Peyer's patch (tissue), 4 donors: ENCODE results near the gene CAP2. TPM values are rescaled to one million over a fixed set of nuclear protein-coding genes. Genes with fewer than 3 reads are reported as not detected.

Experiments used
- DNase-seq, 3 donors: peaks; one replicate each; pipeline ENCODE4 v3.0.0-alpha.2; 2017 to 2019
- H3K27ac ChIP-seq, 4 donors: fragments of 200-600 bp; sonication (generic); one replicate each; pipeline ENCODE4 v1.5.1; 2016 to 2019
- H3K27me3 ChIP-seq, 2 donors: fragments of 200-600 bp; sonication (generic); one replicate each; pipeline ENCODE4 v1.5.1; 2019
- H3K36me3 ChIP-seq, 3 donors: fragments of 200-600 bp; sonication (generic); one replicate each; pipeline ENCODE4 v1.5.1; 2016 to 2019
- H3K4me1 ChIP-seq, 4 donors: fragments of 200-600 bp; sonication (generic); one replicate each; pipeline ENCODE4 v1.5.1; 2016 to 2019
- H3K4me3 ChIP-seq, 4 donors: fragments of 200-600 bp; sonication (generic); 1 replicate in 3 of 4; 2 replicates in 1 of 4; pipeline ENCODE4 v1.5.1; 2016 to 2019; ENCODE audit warnings: mild to moderate bottlenecking in 1 of 4
- H3K9me3 ChIP-seq, 4 donors: fragments of 200-600 bp; sonication (generic); one replicate each; pipeline ENCODE4 v1.5.1; 2016 to 2019; ENCODE audit warnings: mild to moderate bottlenecking in 1 of 4
- CTCF ChIP-seq, 6 experiments: fragments of 450-650 bp in 4 of 6; fragments of 200-600 bp in 2 of 6; sonication (generic) in 1 of 6; IDR thresholded peaks; one replicate each; pipeline ENCODE4 v1.5.1; 2017 to 2019; ENCODE audit warnings: antibody characterized with exemption in 6 of 6, mild to moderate bottlenecking in 3 of 6, moderate library complexity in 1 of 6
- POLR2A ChIP-seq, 2 donors: fragments of 450-650 bp; IDR thresholded peaks; one replicate each; pipeline ENCODE4 v1.5.1; 2017; ENCODE audit warnings: antibody characterized with exemption in 2 of 2, mild to moderate bottlenecking in 2 of 2, moderate library complexity in 2 of 2
- total RNA-seq, 4 donors: library from RNA; depleted of rRNA; stranded (reverse); fragments of >200 nt; gene quantifications; one replicate each; pipeline ENCODE4 v1.1.0, GENCODE V29; 2016

The CAP2 gene
- total RNA-seq, 4 donors from 2014 or later: 1.7 to 3.2 (median 2.4) TPM

GRCh38 chr6:17482711-17483110, 89.3 kb downstream of the CAP2 start:
- Histone ChIP-seq H3K4me3 (no peak overlapping the region), H3K9me3 (no peaks in the 10 kb centered on the region), H3K27me3 (no peaks in the 10 kb centered on the region), H3K36me3 (no peaks in the 10 kb centered on the region), H3K27ac (no peak overlapping the region), H3K4me1 (no peaks in the 10 kb centered on the region)
- TF ChIP-seq CTCF (IDR thresholded peaks at IDR 0.05): no peak
- TF ChIP-seq POLR2A (IDR thresholded peaks at IDR 0.05): no peak
- DNase-seq: no peak

GRCh38 chr6:17483391-17484016, 90.1 kb downstream of the CAP2 start:
- H3K36me3 ChIP-seq: no peaks in the 10 kb centered on the region
- no peak for TF ChIP-seq CTCF (IDR thresholded peaks at IDR 0.05)
- no peaks in the 10 kb centered on the region for H3K4me1 ChIP-seq
- no peaks in the 10 kb centered on the region for H3K27me3 ChIP-seq
- no peaks in the 10 kb centered on the region for H3K9me3 ChIP-seq
- no peak for DNase-seq
- H3K4me3 ChIP-seq: no peak overlapping the region
- no peak overlapping the region for H3K27ac ChIP-seq

- TF ChIP-seq CTCF (IDR thresholded peaks at IDR 0.05) (no peak), POLR2A (IDR thresholded peaks at IDR 0.05) (no peak)
- DNase-seq: no peak
- H3K27me3 ChIP-seq: no peaks in the 10 kb centered on the region
Measured at GRCh38 chr6:17484201-17484849, 90.9 kb downstream of the CAP2 start.

GRCh38 chr6:17485181-17485580, 91.8 kb downstream of the CAP2 start:
- no peaks in the 10 kb centered on the region for H3K36me3 ChIP-seq
- H3K27ac ChIP-seq: no peak overlapping the region
- no peaks in the 10 kb centered on the region for H3K4me1 ChIP-seq
- H3K4me3 ChIP-seq: no peak overlapping the region
- TF ChIP-seq POLR2A (IDR thresholded peaks at IDR 0.05) (no peak), CTCF (IDR thresholded peaks at IDR 0.05) (no peak)
- DNase-seq: no peak
- H3K27me3 ChIP-seq: no peaks in the 10 kb centered on the region
- no peaks in the 10 kb centered on the region for H3K9me3 ChIP-seq

More at GRCh38 chr6:17484201-17484849, 90.9 kb downstream of the CAP2 start:
- H3K36me3 ChIP-seq: no peaks in the 10 kb centered on the region
- H3K9me3 ChIP-seq: no peaks in the 10 kb centered on the region
- H3K4me1 ChIP-seq: no peaks in the 10 kb centered on the region
- H3K4me3 ChIP-seq: no peak overlapping the region
- H3K27ac ChIP-seq: no peak overlapping the region

GRCh38 chr6:17485946-17486345, 92.6 kb downstream of the CAP2 start:
- H3K36me3 ChIP-seq: no peaks in the 10 kb centered on the region
- no peak overlapping the region for H3K4me3 ChIP-seq
- DNase-seq: no peak
- no peak for TF ChIP-seq POLR2A (IDR thresholded peaks at IDR 0.05)
- no peak for TF ChIP-seq CTCF (IDR thresholded peaks at IDR 0.05)
- no peaks in the 10 kb centered on the region for H3K9me3 ChIP-seq
- H3K27ac ChIP-seq: no peak overlapping the region
- no peaks in the 10 kb centered on the region for H3K27me3 ChIP-seq
- peaks cover 0 to 1% (median 0%) of the 10 kb centered on the region in 4 donors for H3K4me1 ChIP-seq
